ENCODE results near the gene VWA8.

The VWA8 gene

GRCh38 chr13:41590643-41591042 is 370.3 kb downstream of the VWA8 start:
- CTCF ChIA-PET: interaction anchor here (1.6 kb wide), 1 partner anchor 21 kb away, joined by 5 read pairs; no protein-coding TSS in a partner anchor
- TF ChIP-seq CTCF (IDR thresholded peaks at IDR 0.05; ENCODE audit: control extremely low read depth, extremely low read depth, low read depth, missing control alignments): no peak
- DNase-seq (ENCODE audit: extremely low spot score): no peak
- POLR2A ChIA-PET: no interaction called here

GRCh38 chr13:41590122-41590521 is 370.8 kb downstream of the VWA8 start:
- ChIA-PET POLR2A (no interaction called here), CTCF (interaction anchor here (1.6 to 2.0 kb wide), 2 partner anchors 9 to 22 kb away, joined by 4 to 5 read pairs; no protein-coding TSS in a partner anchor)
- no peak for DNase-seq (ENCODE audit: extremely low spot score)
- no peak for TF ChIP-seq CTCF (IDR thresholded peaks at IDR 0.05; ENCODE audit: control extremely low read depth, extremely low read depth, low read depth, missing control alignments)

- CTCF ChIA-PET: interaction anchor here (2.0 kb wide), 1 partner anchor 9 kb away, joined by 4 read pairs; no protein-coding TSS in a partner anchor
- no peak for DNase-seq (ENCODE audit: extremely low spot score)
- no peak for TF ChIP-seq CTCF (IDR thresholded peaks at IDR 0.05; ENCODE audit: control extremely low read depth, extremely low read depth, low read depth, missing control alignments)
- POLR2A ChIA-PET: no interaction called here
Observed at GRCh38 chr13:41589434-41589833, 371.5 kb downstream of the VWA8 start.

- no peak for TF ChIP-seq CTCF (IDR thresholded peaks at IDR 0.05; ENCODE audit: control extremely low read depth, extremely low read depth, low read depth, missing control alignments)
- DNase-seq (ENCODE audit: extremely low spot score): no peak
- ChIA-PET CTCF (interaction anchor here (2.0 kb wide), 1 partner anchor 10 kb away, joined by 4 read pairs; no protein-coding TSS in a partner anchor), POLR2A (no interaction called here)
Observed at GRCh38 chr13:41588899-41589298, 372.0 kb downstream of the VWA8 start.

GRCh38 chr13:41588448-41588847 is 372.5 kb downstream of the VWA8 start:
- no peak for DNase-seq (ENCODE audit: extremely low spot score)
- ChIA-PET POLR2A (no interaction called here), CTCF (interaction anchor here (2.0 kb wide), 1 partner anchor 10 kb away, joined by 4 read pairs; no protein-coding TSS in a partner anchor)
- TF ChIP-seq CTCF (IDR thresholded peaks at IDR 0.05; ENCODE audit: control extremely low read depth, extremely low read depth, low read depth, missing control alignments): no peak

- no peak for TF ChIP-seq CTCF (IDR thresholded peaks at IDR 0.05; ENCODE audit: control extremely low read depth, extremely low read depth, low read depth, missing control alignments)
- ChIA-PET CTCF (interaction anchor here (1.0 to 1.4 kb wide), 3 partner anchors 21 to 44 kb away, joined by 3 to 4 read pairs (median 3); no protein-coding TSS in a partner anchor), POLR2A (no interaction called here)
- DNase-seq (ENCODE audit: extremely low spot score): no peak
Observed at GRCh38 chr13:41587490-41587889, 373.4 kb downstream of the VWA8 start.
